OCI-LY1 (cell line): ENCODE results near the gene PRRC2B.

ENCODE experiments used
- H2AFZ ChIP-seq: fragments of 200-600 bp; sonication (generic), shearing (Covaris generic); 2 replicates; pipeline ENCODE4 v1.6.0; 2014; ENCODE audit warnings: antibody characterized with exemption, mild to moderate bottlenecking, low read length
- H3F3A ChIP-seq: fragments of 200-600 bp; sonication (generic), shearing (Covaris generic); 2 replicates; pipeline ENCODE4 v1.6.0; 2014; ENCODE audit warnings: mild to moderate bottlenecking, antibody characterized with exemption, low read length, moderate library complexity; ENCODE audit not compliant: insufficient read depth
- H3K27ac ChIP-seq: fragments of 200-600 bp; sonication (generic); 2 replicates; pipeline ENCODE4 v1.5.1; 2014; ENCODE audit warnings: low read length, mixed run types, mild to moderate bottlenecking, low read depth; ENCODE audit not compliant: poor library complexity, severe bottlenecking
- H3K27me3 ChIP-seq: fragments of 200-600 bp; sonication (generic); 2 replicates; pipeline ENCODE4 v1.6.0; 2014; ENCODE audit warnings: antibody characterized with exemption, mild to moderate bottlenecking, low read length, moderate library complexity; ENCODE audit not compliant: insufficient read depth
- H3K36me3 ChIP-seq: fragments of 200-600 bp; sonication (generic); 2 replicates; pipeline ENCODE4 v1.6.1; 2014; ENCODE audit warnings: mild to moderate bottlenecking, antibody characterized with exemption, low read length, moderate library complexity, mixed read lengths; ENCODE audit not compliant: insufficient read depth
- H3K4me1 ChIP-seq: fragments of 200-600 bp; sonication (generic); 2 replicates; pipeline ENCODE4 v1.5.1; 2014; ENCODE audit warnings: mild to moderate bottlenecking, low read length, moderate library complexity; ENCODE audit not compliant: insufficient read depth, severe bottlenecking
- H3K4me2 ChIP-seq: fragments of 200-600 bp; sonication (generic), shearing (Covaris generic); 2 replicates; pipeline ENCODE4 v1.6.1; 2014; ENCODE audit warnings: low read length
- H3K4me3 ChIP-seq: fragments of 200-600 bp; sonication (generic); 2 replicates; pipeline ENCODE4 v1.5.1; 2014; ENCODE audit warnings: low read length, low read depth, mild to moderate bottlenecking, mixed read lengths; ENCODE audit not compliant: poor library complexity, severe bottlenecking
- H3K79me2 ChIP-seq: fragments of 200-600 bp; shearing (Covaris generic); 2 replicates; pipeline ENCODE4 v1.6.1; 2016; ENCODE audit warnings: mixed run types, low read length, mixed read lengths; ENCODE audit not compliant: insufficient read depth
- H3K9ac ChIP-seq: fragments of 200-600 bp; sonication (generic), shearing (Covaris generic); 2 replicates; pipeline ENCODE4 v1.6.1; 2014; ENCODE audit warnings: mild to moderate bottlenecking, low read length, mixed read lengths
- H3K9me2 ChIP-seq: fragments of 200-600 bp; sonication (generic), shearing (Covaris generic); 2 replicates; pipeline ENCODE4 v1.6.1; 2014; ENCODE audit warnings: low read depth, mild to moderate bottlenecking, low read length, mixed read lengths
- H3K9me3 ChIP-seq: fragments of 200-600 bp; shearing (Covaris generic); 2 replicates; pipeline ENCODE4 v1.6.1; 2014; ENCODE audit warnings: low read length, mixed read lengths
- H4K20me1 ChIP-seq: fragments of 200-600 bp; sonication (generic), shearing (Covaris generic); 2 replicates; pipeline ENCODE4 v1.6.0; 2016; ENCODE audit warnings: mild to moderate bottlenecking, low read length; ENCODE audit not compliant: insufficient read depth
- EZH2 ChIP-seq: fragments of 200-600 bp; sonication (generic), shearing (Covaris generic); IDR thresholded peaks from 2 replicates; pipeline ENCODE4 v1.8.0; 2017; ENCODE audit warnings: borderline replicate concordance, mixed run types, mild to moderate bottlenecking, antibody characterized with exemption, low read length, moderate library complexity, mixed read lengths
- TF ChIP-seq, protein P1 (sequence below): fragments of 200-600 bp; sonication (generic), shearing (Covaris generic); IDR thresholded peaks from 2 replicates; pipeline ENCODE4 v1.5.1; 2017; ENCODE audit warnings: mild to moderate bottlenecking, antibody characterized with exemption, low read length, moderate library complexity, mixed read lengths

Gene PRRC2B

DNA sequence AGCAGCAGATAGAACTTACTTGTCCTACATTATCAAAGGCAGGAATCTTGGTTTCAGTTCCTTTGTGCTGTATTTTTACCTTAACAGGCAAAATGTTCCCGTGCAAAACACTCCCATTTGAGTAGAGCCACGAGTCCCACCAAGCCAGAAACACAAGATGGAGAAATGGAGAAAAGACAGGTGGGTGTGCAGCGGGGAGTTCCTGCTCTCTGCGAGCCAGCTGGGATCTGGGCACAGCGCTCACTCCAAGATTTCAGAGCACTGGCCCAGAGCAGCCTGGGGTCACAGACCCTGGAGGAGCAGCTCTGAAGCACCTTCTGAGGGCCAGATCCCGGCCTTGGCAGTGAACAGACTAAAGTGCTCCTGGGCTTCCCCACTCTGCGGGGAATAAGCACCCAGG is 134.3 kb downstream of the PRRC2B start:
- TF ChIP-seq EZH2: no peak
- TF ChIP-seq, protein P1, sequence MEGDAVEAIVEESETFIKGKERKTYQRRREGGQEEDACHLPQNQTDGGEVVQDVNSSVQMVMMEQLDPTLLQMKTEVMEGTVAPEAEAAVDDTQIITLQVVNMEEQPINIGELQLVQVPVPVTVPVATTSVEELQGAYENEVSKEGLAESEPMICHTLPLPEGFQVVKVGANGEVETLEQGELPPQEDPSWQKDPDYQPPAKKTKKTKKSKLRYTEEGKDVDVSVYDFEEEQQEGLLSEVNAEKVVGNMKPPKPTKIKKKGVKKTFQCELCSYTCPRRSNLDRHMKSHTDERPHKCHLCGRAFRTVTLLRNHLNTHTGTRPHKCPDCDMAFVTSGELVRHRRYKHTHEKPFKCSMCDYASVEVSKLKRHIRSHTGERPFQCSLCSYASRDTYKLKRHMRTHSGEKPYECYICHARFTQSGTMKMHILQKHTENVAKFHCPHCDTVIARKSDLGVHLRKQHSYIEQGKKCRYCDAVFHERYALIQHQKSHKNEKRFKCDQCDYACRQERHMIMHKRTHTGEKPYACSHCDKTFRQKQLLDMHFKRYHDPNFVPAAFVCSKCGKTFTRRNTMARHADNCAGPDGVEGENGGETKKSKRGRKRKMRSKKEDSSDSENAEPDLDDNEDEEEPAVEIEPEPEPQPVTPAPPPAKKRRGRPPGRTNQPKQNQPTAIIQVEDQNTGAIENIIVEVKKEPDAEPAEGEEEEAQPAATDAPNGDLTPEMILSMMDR: no peak
- H4K20me1 ChIP-seq: no peaks in the 10 kb centered on the region
- H3K9ac ChIP-seq: no peak overlapping the region
- no peaks in the 10 kb centered on the region for H3K27me3 ChIP-seq
- peaks cover 14% of the 10 kb centered on the region for H3K4me1 ChIP-seq
- H3K4me3 ChIP-seq: no peak overlapping the region
- no peak overlapping the region for H3K27ac ChIP-seq
- no peak overlapping the region for H3K4me2 ChIP-seq
- H3F3A ChIP-seq: no peaks in the 10 kb centered on the region
- H3K79me2 ChIP-seq: no peaks in the 10 kb centered on the region
- peaks cover 63% of the 10 kb centered on the region; the same call in 1 of the 2 replicates for H3K36me3 ChIP-seq
- no peak overlapping the region for H2AFZ ChIP-seq
- H3K9me2 ChIP-seq: no peaks in the 10 kb centered on the region
- no peaks in the 10 kb centered on the region for H3K9me3 ChIP-seq

DNA sequence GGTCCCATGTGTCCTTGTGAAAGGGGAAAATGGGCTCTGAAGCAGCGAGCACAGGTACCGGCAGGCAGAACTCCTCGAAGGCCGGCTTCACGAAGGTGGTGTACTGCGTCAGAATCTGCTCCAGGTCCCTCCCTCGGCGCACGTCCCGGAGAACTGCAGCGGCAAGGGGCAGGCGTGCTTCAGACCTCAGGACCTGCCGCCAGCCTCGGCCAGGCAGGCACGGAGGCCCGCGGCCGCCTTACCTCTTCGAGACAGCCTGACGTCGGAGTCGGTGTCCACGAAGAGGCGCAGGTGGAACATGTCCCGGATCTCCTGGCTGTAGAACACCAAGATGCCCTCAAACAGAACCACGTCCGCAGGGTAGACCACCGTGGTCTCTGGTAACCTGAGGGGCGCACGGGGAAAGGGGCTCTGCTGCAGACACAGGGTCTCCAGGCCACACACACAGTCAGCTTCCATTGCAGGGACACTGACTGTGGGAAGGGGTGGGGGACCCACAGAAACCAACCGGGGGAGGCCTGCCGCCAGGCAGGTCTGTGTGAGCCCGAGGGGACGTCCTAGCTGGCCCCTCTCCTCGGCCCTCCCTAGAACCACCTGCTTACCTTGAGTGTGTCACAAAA is 135.1 kb downstream of the PRRC2B start:
- no peaks in the 10 kb centered on the region for H3K9me2 ChIP-seq
- no peaks in the 10 kb centered on the region for H4K20me1 ChIP-seq
- H3K79me2 ChIP-seq: no peaks in the 10 kb centered on the region
- H3K9me3 ChIP-seq: no peaks in the 10 kb centered on the region
- H3K4me3 ChIP-seq: no peak overlapping the region
- no peaks in the 10 kb centered on the region for H3K27me3 ChIP-seq
- no peak overlapping the region for H2AFZ ChIP-seq
- H3F3A ChIP-seq: no peaks in the 10 kb centered on the region
- H3K4me1 ChIP-seq: peaks cover 14% of the 10 kb centered on the region
- no peak overlapping the region for H3K9ac ChIP-seq
- H3K27ac ChIP-seq: no peak overlapping the region
- H3K4me2 ChIP-seq: no peak overlapping the region
- H3K36me3 ChIP-seq: peaks cover 55% of the 10 kb centered on the region; the same call in 1 of the 2 replicates
- no peak for TF ChIP-seq EZH2
- TF ChIP-seq, protein P1: no peak

DNA sequence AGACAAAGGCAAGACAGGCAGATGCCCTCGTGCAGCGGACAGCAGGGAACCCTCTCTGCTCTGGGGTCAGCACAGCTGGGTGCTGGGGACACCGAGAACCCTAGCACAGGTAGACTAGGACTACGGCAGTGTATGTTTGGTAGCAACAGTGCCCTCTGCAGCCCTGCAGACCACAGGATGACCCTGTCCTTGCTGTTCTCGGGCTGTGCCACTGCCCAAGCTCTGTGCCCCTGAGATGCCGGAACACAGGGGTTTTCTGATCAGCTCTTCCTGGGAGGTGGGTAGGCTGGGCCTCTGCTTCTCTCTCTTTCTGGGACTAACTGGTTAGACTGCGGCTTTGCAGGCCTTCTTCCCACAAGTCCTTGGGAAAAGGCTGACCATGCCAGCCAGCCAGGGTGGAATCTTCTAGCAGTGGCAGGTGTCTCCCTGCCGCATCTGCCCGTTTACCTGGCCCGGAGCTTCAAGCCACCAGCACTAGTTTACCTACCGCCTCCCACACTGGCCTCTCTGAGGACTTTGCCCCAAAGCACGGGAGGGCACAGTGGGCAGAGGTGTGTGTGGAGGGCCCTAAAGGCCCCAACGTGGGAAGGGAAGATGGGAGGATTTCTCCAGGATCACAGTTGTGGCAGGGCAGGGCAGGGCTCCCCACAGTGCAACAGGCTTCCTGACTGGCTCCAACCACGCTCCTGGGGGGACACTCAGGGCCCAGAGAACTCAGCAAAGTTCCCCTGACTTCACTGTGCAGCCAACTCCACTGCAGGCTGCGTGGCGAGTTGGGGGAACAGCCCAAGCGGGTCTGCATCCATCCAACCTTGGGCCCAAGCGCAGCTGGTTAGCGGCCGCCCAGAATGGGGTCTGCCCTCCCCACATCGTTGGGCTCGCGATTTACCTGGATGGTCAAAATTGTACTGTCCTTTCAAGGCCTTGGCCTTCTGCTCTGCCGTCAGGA is 136.0 kb downstream of the PRRC2B start:
- Histone ChIP-seq H3K27ac (peak overlapping the region; percentile 38), H3K27me3 (no peaks in the 10 kb centered on the region), H3K4me2 (peak overlapping the region; percentile 94), H3K9me3 (no peaks in the 10 kb centered on the region), H2AFZ (no peak overlapping the region), H3K36me3 (peaks cover 46% of the 10 kb centered on the region; the same call in 1 of the 2 replicates), H3K4me1 (peaks cover 17% of the 10 kb centered on the region), H3K9ac (peak overlapping the region; percentile 90), H3K79me2 (no peaks in the 10 kb centered on the region), H3F3A (no peaks in the 10 kb centered on the region), H4K20me1 (no peaks in the 10 kb centered on the region), H3K9me2 (no peaks in the 10 kb centered on the region), H3K4me3 (peak overlapping the region; percentile 71)
- TF ChIP-seq EZH2: no peak
- TF ChIP-seq, protein P1: no peak
